ENCODE data around the gene ZBTB5.

GRCh38 chr9:37412431-37413151 lies 52.7 kb downstream of the ZBTB5 start:
- TF ChIP-seq, protein P1, sequence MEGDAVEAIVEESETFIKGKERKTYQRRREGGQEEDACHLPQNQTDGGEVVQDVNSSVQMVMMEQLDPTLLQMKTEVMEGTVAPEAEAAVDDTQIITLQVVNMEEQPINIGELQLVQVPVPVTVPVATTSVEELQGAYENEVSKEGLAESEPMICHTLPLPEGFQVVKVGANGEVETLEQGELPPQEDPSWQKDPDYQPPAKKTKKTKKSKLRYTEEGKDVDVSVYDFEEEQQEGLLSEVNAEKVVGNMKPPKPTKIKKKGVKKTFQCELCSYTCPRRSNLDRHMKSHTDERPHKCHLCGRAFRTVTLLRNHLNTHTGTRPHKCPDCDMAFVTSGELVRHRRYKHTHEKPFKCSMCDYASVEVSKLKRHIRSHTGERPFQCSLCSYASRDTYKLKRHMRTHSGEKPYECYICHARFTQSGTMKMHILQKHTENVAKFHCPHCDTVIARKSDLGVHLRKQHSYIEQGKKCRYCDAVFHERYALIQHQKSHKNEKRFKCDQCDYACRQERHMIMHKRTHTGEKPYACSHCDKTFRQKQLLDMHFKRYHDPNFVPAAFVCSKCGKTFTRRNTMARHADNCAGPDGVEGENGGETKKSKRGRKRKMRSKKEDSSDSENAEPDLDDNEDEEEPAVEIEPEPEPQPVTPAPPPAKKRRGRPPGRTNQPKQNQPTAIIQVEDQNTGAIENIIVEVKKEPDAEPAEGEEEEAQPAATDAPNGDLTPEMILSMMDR (IDR thresholded peaks at IDR 0.05; ENCODE audit: borderline replicate concordance, extremely low read depth, low read length, poor library complexity, severe bottlenecking): no peak
- no peak for TF ChIP-seq EZH2 (IDR thresholded peaks at IDR 0.05; ENCODE audit: borderline replicate concordance, low read depth, low read length, severe bottlenecking)

Data from DND-41 (cell line).